HepG2 (cell line): ENCODE data around the gene MXRA8. TPM values are rescaled to one million over a fixed set of nuclear protein-coding genes. Genes with fewer than 3 reads are reported as not detected.

Source experiments
- BHLHE40 ChIP-seq: IDR thresholded peaks from 2 replicates; pipeline ENCODE4 v1.6.1; 2011; ENCODE audit warnings: low read length, improper control_type of control experiment
- CEBPG ChIP-seq: IDR thresholded peaks from 2 replicates; pipeline ENCODE4 v1.6.1; 2016
- HNRNPH1 ChIP-seq: fragments of 200-400 bp; formaldehyde crosslinking; optimal IDR thresholded peaks from 2 replicates; pipeline ENCODE3; 2017; ENCODE audit warnings: mild to moderate bottlenecking, low read depth, low read length
- IRF2 ChIP-seq: IDR thresholded peaks from 2 replicates; pipeline ENCODE4 v1.6.1; 2018; ENCODE audit warnings: missing genetic modification reagents, missing compliant biosample characterization
- JDP2 ChIP-seq: sonication (generic); formaldehyde crosslinking; IDR thresholded peaks from 2 replicates; pipeline ENCODE4 v1.8.1; 2022; ENCODE audit warnings: missing genetic modification reagents, borderline replicate concordance
- JUNB ChIP-seq: sonication (generic); formaldehyde crosslinking; IDR thresholded peaks from 2 replicates; pipeline ENCODE4 v1.8.0; 2022; ENCODE audit warnings: missing genetic modification reagents, mild to moderate bottlenecking, borderline replicate concordance
- KLF11 ChIP-seq: IDR thresholded peaks from 2 replicates; pipeline ENCODE4 v1.6.1; 2016; ENCODE audit warnings: missing compliant biosample characterization
- KLF13 ChIP-seq: sonication (generic); formaldehyde crosslinking; IDR thresholded peaks from 2 replicates; pipeline ENCODE4 v1.4.0; 2020; ENCODE audit warnings: mild to moderate bottlenecking, missing genetic modification reagents
- MATR3 ChIP-seq: sonication (generic); formaldehyde crosslinking; IDR thresholded peaks from 2 replicates; pipeline ENCODE4 v1.4.0; 2020; ENCODE audit warnings: missing genetic modification reagents
- MTA3 ChIP-seq: sonication (generic); formaldehyde crosslinking; IDR thresholded peaks from 2 replicates; pipeline ENCODE4 v1.4.0; 2020; ENCODE audit warnings: missing genetic modification reagents
- MXD4 ChIP-seq: IDR thresholded peaks from 2 replicates; pipeline ENCODE4 v1.6.1; 2016; ENCODE audit warnings: mild to moderate bottlenecking, missing biosample characterization, missing genetic modification reagents
- NR2F1 ChIP-seq, 2 experiments: fragments of 450-650 bp in 1 of 2; formaldehyde crosslinking in 1 of 2; IDR thresholded peaks; 2 replicates each; pipeline versions ENCODE4 v1.5.0 to v1.6.1; 2016 to 2020; ENCODE audit warnings: mild to moderate bottlenecking in 1 of 2, missing compliant biosample characterization in 1 of 2, missing genetic modification reagents in 1 of 2, moderate library complexity in 1 of 2
- RAD51 ChIP-seq: fragments of 450-650 bp; IDR thresholded peaks from 2 replicates; pipeline ENCODE4 v1.6.1; 2016; ENCODE audit warnings: borderline replicate concordance
- SP1 ChIP-seq, 2 experiments: fragments of 450-650 bp in 1 of 2; sonication (generic) in 1 of 2; formaldehyde crosslinking in 1 of 2; IDR thresholded peaks; 2 replicates each; pipeline versions ENCODE4 v1.4.0 to v1.6.1; 2016 to 2020; ENCODE audit warnings: missing genetic modification reagents in 1 of 2
- SP5 ChIP-seq: IDR thresholded peaks from 2 replicates; pipeline ENCODE4 v1.6.1; 2016; ENCODE audit warnings: low read depth, borderline replicate concordance
- SRSF4 ChIP-seq: fragments of 200-400 bp; formaldehyde crosslinking; IDR thresholded peaks from one replicate; pipeline ENCODE4 v1.6.1; 2018; ENCODE audit warnings: mild to moderate bottlenecking, low read depth, low read length, moderate library complexity; ENCODE audit not compliant: poor library complexity, severe bottlenecking
- SUZ12 ChIP-seq: fragments of 150-350 bp; IDR thresholded peaks from 2 replicates; pipeline ENCODE4 v1.6.1; 2014; ENCODE audit warnings: low read depth, low read length
- ZFP36 ChIP-seq: fragments of 150-350 bp; IDR thresholded peaks from 2 replicates; pipeline ENCODE4 v1.6.1; 2018; ENCODE audit warnings: borderline replicate concordance, low read length, low read depth; ENCODE audit not compliant: partially characterized antibody
- ZFP36L2 ChIP-seq: sonication (generic); formaldehyde crosslinking; IDR thresholded peaks from 2 replicates; pipeline ENCODE4 v1.4.0; 2020; ENCODE audit warnings: missing genetic modification reagents
- ZFP37 ChIP-seq: sonication (generic); formaldehyde crosslinking; IDR thresholded peaks from 2 replicates; pipeline ENCODE4 v1.4.0; 2020; ENCODE audit warnings: missing genetic modification reagents, borderline replicate concordance
- ZIK1 ChIP-seq: sonication (generic); formaldehyde crosslinking; IDR thresholded peaks from 2 replicates; pipeline ENCODE4 v1.5.0; 2020; ENCODE audit warnings: mild to moderate bottlenecking, low read depth, missing genetic modification reagents, borderline replicate concordance
- ZKSCAN5 ChIP-seq: sonication (generic); formaldehyde crosslinking; IDR thresholded peaks from 2 replicates; pipeline ENCODE4 v1.5.1; 2020; ENCODE audit warnings: mild to moderate bottlenecking, missing genetic modification reagents
- ZNF224 ChIP-seq: sonication (generic); formaldehyde crosslinking; IDR thresholded peaks from 2 replicates; pipeline ENCODE4 v1.5.0; 2020; ENCODE audit warnings: mild to moderate bottlenecking, missing genetic modification reagents
- ZNF234 ChIP-seq: sonication (generic); formaldehyde crosslinking; conservative IDR thresholded peaks from 2 replicates; pipeline ENCODE4 v1.5.1; 2020; ENCODE audit warnings: mild to moderate bottlenecking, missing genetic modification reagents
- ZNF256 ChIP-seq: sonication (generic); formaldehyde crosslinking; conservative IDR thresholded peaks from 2 replicates; pipeline ENCODE4 v1.4.0; 2020; ENCODE audit warnings: missing genetic modification reagents
- ZNF776 ChIP-seq: sonication (generic); formaldehyde crosslinking; IDR thresholded peaks from 2 replicates; pipeline ENCODE4 v1.4.0; 2020; ENCODE audit warnings: mild to moderate bottlenecking, missing genetic modification reagents
- polyA plus RNA-seq, 8 experiments: library from polyadenylated mRNA; depleted of rRNA in 3 of 8; stranded (reverse) in 7 of 8; unstranded in 1 of 8; fragments of >200 nt; fragmentation: Illumina TruSeq in 4 of 8; extraction: Trizol in 4 of 8; gene quantifications; 2 replicates each; pipeline versions ENCODE4 v1.2.1 to v1.2.3, GENCODE V29; 2011 to 2016; ENCODE audit warnings: low read depth in 4 of 8, missing spikeins in 1 of 8, mixed read lengths in 1 of 8; ENCODE audit not compliant: insufficient read depth in 1 of 8
- total RNA-seq, 5 experiments: library from RNA; depleted of rRNA; stranded (reverse); fragments of >200 nt; fragmentation: Illumina TruSeq; extraction: Trizol; gene quantifications; 2 replicates each; pipeline ENCODE4 v1.2.3, GENCODE V29; 2016; ENCODE audit warnings: low read depth in 1 of 5
- TF ChIP-seq, protein P1 (sequence below): IDR thresholded peaks from 2 replicates; pipeline ENCODE4 v1.4.0; 2020; ENCODE audit warnings: mild to moderate bottlenecking, missing genetic modification reagents
- TF ChIP-seq, protein P2 (sequence below): sonication (generic); formaldehyde crosslinking; IDR thresholded peaks from 2 replicates; pipeline ENCODE4 v1.5.0; 2020; ENCODE audit warnings: missing genetic modification reagents, mild to moderate bottlenecking, borderline replicate concordance

The MXRA8 gene
- total and polyA plus RNA-seq, 2 of the 13 experiments (the other 11 are each of a cell fraction or from before 2014, with no cell fraction given) = 19.8 to 44.8 TPM

DNA sequence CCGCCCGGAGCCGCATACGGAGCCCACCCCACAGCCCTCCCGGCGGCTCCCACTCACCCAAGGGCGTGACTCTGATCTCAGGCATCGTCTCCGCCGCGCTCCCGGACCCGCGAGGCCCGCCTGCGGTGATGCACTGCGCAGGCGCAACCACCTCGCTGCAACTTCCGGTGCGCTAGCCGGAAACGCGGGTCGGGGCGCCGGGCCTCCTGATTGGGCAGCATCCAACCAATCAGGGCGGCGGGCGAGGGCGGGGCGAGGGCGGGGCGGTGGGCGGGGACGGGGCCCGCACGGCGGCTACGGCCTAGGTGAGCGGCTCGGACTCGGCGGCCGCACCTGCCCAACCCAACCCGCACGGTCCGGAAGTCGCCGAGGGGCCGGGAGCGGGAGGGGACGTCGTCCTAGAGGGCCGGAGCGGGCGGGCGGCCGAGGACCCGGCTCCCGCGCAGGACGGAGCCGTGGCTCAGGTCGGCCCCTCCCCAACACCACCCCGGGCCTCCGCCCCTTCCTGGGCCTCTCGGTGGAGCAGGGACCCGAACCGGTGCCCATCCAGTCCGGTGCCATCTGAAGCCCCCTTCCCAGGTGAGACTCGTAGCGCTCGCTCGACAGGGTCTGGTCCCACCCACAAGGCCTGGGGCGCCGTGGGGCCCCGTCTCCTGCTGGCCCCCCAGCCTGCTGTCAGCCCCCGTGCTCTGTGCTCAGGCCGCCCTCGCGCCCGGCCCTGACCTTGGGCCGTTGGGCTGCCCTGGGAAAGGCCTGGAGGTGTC is 33.6 kb downstream of the MXRA8 start, which contains the start of the genes CPTP and INTS11 (continued):
- TF ChIP-seq, protein P1, sequence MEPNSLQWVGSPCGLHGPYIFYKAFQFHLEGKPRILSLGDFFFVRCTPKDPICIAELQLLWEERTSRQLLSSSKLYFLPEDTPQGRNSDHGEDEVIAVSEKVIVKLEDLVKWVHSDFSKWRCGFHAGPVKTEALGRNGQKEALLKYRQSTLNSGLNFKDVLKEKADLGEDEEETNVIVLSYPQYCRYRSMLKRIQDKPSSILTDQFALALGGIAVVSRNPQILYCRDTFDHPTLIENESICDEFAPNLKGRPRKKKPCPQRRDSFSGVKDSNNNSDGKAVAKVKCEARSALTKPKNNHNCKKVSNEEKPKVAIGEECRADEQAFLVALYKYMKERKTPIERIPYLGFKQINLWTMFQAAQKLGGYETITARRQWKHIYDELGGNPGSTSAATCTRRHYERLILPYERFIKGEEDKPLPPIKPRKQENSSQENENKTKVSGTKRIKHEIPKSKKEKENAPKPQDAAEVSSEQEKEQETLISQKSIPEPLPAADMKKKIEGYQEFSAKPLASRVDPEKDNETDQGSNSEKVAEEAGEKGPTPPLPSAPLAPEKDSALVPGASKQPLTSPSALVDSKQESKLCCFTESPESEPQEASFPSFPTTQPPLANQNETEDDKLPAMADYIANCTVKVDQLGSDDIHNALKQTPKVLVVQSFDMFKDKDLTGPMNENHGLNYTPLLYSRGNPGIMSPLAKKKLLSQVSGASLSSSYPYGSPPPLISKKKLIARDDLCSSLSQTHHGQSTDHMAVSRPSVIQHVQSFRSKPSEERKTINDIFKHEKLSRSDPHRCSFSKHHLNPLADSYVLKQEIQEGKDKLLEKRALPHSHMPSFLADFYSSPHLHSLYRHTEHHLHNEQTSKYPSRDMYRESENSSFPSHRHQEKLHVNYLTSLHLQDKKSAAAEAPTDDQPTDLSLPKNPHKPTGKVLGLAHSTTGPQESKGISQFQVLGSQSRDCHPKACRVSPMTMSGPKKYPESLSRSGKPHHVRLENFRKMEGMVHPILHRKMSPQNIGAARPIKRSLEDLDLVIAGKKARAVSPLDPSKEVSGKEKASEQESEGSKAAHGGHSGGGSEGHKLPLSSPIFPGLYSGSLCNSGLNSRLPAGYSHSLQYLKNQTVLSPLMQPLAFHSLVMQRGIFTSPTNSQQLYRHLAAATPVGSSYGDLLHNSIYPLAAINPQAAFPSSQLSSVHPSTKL (CRISPR knock-in tag) = peak; percentile 30; the same call in 1 of the 2 replicates
- TF ChIP-seq MATR3 (CRISPR knock-in tag) (no peak), KLF11 (no peak), ZIK1 (CRISPR knock-in tag) (0 out of 2 replicates have a peak, but pooled peaks have one; percentile 15), SP1 (IDR thresholded peaks at IDR 0.05) (no peak), SP1 (CRISPR knock-in tag; IDR thresholded peaks at IDR 0.05) (peak; percentile 20; the same call in 1 of the 2 replicates), JUNB (CRISPR knock-in tag) (no peak), RAD51 (no peak), ZNF256 (CRISPR knock-in tag) (no peak), ZFP36L2 (CRISPR knock-in tag) (no peak), SRSF4 (no peak), ZFP37 (CRISPR knock-in tag) (no peak), SP5 (peak; percentile 17; the same call in 1 of the 2 replicates), NR2F1 (CRISPR knock-in tag; IDR thresholded peaks at IDR 0.05) (peak; percentile 46 to 48; a peak in 1 of 4 replicates), CEBPG (0 out of 2 replicates have a peak, but pooled peaks have one; percentile 16), BHLHE40 (0 out of 2 replicates have a peak, but pooled peaks have one; percentile 4), HNRNPH1 (no peak), MXD4 (CRISPR knock-in tag) (peak; percentile 48; the same call in 1 of the 2 replicates), SUZ12 (no peak), ZNF776 (CRISPR knock-in tag) (no peak; the same call in 1 of the 2 replicates), ZFP36 (no peak), ZNF224 (CRISPR knock-in tag) (peak; percentile 31; the same call in 1 of the 2 replicates), JDP2 (CRISPR knock-in tag) (no peak), ZNF234 (CRISPR knock-in tag) (peak; percentile 74; the same call in 1 of the 2 replicates), MTA3 (CRISPR knock-in tag) (no peak), KLF13 (CRISPR knock-in tag) (no peak), IRF2 (0 out of 2 replicates have a peak, but pooled peaks have one; percentile 47), ZKSCAN5 (CRISPR knock-in tag) (no peak)
- TF ChIP-seq, protein P2, sequence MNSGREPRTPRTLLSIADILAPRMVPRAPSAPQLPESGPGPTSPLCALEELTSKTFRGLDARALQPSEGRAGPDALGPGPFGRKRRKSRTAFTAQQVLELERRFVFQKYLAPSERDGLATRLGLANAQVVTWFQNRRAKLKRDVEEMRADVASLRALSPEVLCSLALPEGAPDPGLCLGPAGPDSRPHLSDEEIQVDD = no peak; the same call in 1 of the 2 replicates
